Glutamatergic neuron (in vitro differentiated cells): ENCODE results near the gene OR13A1. TPM values are rescaled to one million over a fixed set of nuclear protein-coding genes. Genes with fewer than 3 reads are reported as not detected.

ENCODE experiments used
- DNase-seq: peaks from one replicate; pipeline ENCODE4 v3.0.0; 2022
- H3K27ac Mint-ChIP-seq: one replicate; pipeline ENCODE4 v1.8.0; 2020; ENCODE audit warnings: mild to moderate bottlenecking, mixed read lengths, inconsistent platforms; ENCODE audit not compliant: unreplicated experiment
- H3K27me3 Mint-ChIP-seq: one replicate; pipeline ENCODE4 v1.8.0; 2020; ENCODE audit warnings: mild to moderate bottlenecking, moderate library complexity, mixed read lengths, inconsistent platforms; ENCODE audit not compliant: unreplicated experiment
- H3K36me3 Mint-ChIP-seq: one replicate; pipeline ENCODE4 v1.8.0; 2020; ENCODE audit warnings: mild to moderate bottlenecking, mixed read lengths, inconsistent platforms; ENCODE audit not compliant: unreplicated experiment
- H3K4me1 Mint-ChIP-seq: one replicate; pipeline ENCODE4 v1.8.0; 2020; ENCODE audit warnings: mild to moderate bottlenecking, low read depth, mixed read lengths, inconsistent platforms; ENCODE audit not compliant: unreplicated experiment
- H3K4me3 Mint-ChIP-seq: one replicate; pipeline ENCODE4 v1.8.0; 2020; ENCODE audit warnings: mild to moderate bottlenecking, mixed read lengths, inconsistent platforms; ENCODE audit not compliant: unreplicated experiment
- H3K9me3 Mint-ChIP-seq: one replicate; pipeline ENCODE4 v1.8.0; 2020; ENCODE audit warnings: mild to moderate bottlenecking, moderate library complexity, mixed read lengths, inconsistent platforms; ENCODE audit not compliant: unreplicated experiment
- CTCF ChIP-seq: fragments of 200-600 bp; sonication (generic); IDR thresholded peaks from one replicate; pipeline ENCODE4 v1.5.0; 2021; ENCODE audit not compliant: partially characterized antibody, unreplicated experiment
- total RNA-seq: library from RNA; stranded (reverse); fragmentation: NEBNext Ultra II Directional; extraction: Animal tissue kit (Norgen Biotek cat#: 25700); gene quantifications from one replicate; pipeline ENCODE4 v1.2.1, GENCODE V29; 2021; ENCODE audit not compliant: unreplicated experiment

OR13A1 gene
- total RNA-seq, 1 donor from 2014 or later: 0.44 TPM

- Mint-ChIP-seq H3K36me3 (no peaks in the 10 kb centered on the region), H3K27me3 (peaks cover 4% of the 10 kb centered on the region), H3K4me1 (no peaks in the 10 kb centered on the region), H3K4me3 (no peak overlapping the region), H3K27ac (no peak overlapping the region), H3K9me3 (peaks cover 5% of the 10 kb centered on the region)
- TF ChIP-seq CTCF: no peak
- no peak for DNase-seq
Measured at GRCh38 chr10:45257600-45257999, 57.8 kb downstream of the OR13A1 start.

- Mint-ChIP-seq H3K27me3 (peaks cover 4% of the 10 kb centered on the region), H3K36me3 (no peaks in the 10 kb centered on the region), H3K4me3 (no peak overlapping the region), H3K4me1 (no peaks in the 10 kb centered on the region), H3K27ac (no peak overlapping the region), H3K9me3 (peaks cover 5% of the 10 kb centered on the region)
- no peak for DNase-seq
- TF ChIP-seq CTCF: no peak
Measured at GRCh38 chr10:45256246-45256645, 59.2 kb downstream of the OR13A1 start.

DNA sequence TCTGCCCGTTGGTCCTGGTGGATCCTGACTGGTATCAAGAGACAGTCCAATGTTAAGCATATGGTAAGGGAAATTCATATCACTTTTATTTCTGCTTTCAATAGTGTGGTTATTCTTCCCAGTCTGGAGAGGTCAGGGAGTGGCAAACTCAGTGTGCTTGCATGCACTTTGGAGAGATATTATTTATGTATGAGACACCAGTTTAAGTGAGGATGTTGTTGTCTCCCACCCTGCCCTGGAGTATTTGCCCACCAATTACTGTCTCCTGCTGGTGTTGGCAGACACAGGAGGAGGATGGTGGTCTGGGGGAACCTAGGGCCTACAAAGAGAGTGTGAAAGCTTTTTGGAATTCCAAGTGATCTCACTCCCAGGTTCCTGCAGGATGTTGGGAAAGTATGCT lies 59.7 kb downstream of the OR13A1 start:
- no peak for TF ChIP-seq CTCF
- no peak overlapping the region for H3K4me3 Mint-ChIP-seq
- peaks cover 5% of the 10 kb centered on the region for H3K9me3 Mint-ChIP-seq
- no peaks in the 10 kb centered on the region for H3K4me1 Mint-ChIP-seq
- DNase-seq: no peak
- H3K27me3 Mint-ChIP-seq: peaks cover 6% of the 10 kb centered on the region
- no peaks in the 10 kb centered on the region for H3K36me3 Mint-ChIP-seq
- H3K27ac Mint-ChIP-seq: no peak overlapping the region

DNA sequence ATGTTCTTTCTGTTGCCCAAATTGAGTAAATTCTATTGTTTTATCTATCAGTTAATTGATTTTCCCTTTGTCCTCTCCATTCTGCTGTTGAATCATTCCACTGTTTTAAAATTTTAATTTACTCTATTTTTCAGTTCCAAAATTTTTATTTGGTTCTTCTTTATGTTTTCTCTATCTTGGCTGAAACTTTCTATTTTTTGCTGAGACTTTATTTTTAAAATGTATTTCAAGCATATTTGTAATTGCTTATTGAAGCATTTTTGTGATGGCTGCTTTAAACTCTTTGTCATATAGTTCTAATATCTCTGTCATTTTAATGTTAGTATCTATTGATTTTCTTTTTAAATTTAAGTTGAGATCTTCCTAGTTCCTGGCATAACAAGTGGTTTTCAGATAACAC lies 60.5 kb downstream of the OR13A1 start:
- no peak for DNase-seq
- Mint-ChIP-seq H3K4me3 (no peak overlapping the region), H3K9me3 (peaks cover 9% of the 10 kb centered on the region), H3K4me1 (no peaks in the 10 kb centered on the region), H3K27me3 (peaks cover 7% of the 10 kb centered on the region), H3K36me3 (no peaks in the 10 kb centered on the region), H3K27ac (no peak overlapping the region)
- TF ChIP-seq CTCF: no peak

GRCh38 chr10:45253183-45253914 lies 62.1 kb downstream of the OR13A1 start:
- H3K4me3 Mint-ChIP-seq: no peak overlapping the region
- no peak for TF ChIP-seq CTCF
- H3K27me3 Mint-ChIP-seq: peaks cover 7% of the 10 kb centered on the region
- no peaks in the 10 kb centered on the region for H3K36me3 Mint-ChIP-seq
- H3K4me1 Mint-ChIP-seq: peaks cover 5% of the 10 kb centered on the region
- no peak for DNase-seq
- peaks cover 4% of the 10 kb centered on the region for H3K9me3 Mint-ChIP-seq
- no peak overlapping the region for H3K27ac Mint-ChIP-seq
